ENCODE data around the gene DLG2.

Gene DLG2

DNA sequence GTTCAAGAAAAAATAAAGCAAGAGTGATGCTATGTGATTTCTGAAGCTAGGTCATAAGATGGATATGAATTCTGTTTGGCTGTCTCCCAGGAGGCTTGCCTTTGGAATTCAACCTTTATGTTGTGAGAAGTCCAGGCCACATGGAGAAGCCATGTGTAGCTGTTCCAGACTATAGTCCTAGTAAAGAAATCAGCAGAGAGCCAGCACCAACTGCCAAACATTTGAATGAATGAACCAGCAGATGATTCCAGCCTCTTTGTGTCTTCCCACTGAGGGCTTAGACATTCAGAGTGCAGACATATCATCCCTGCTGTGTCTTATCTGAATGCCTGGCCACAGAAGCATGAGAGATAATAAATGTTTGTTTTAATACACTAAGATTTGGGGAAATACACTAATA, 1150.6 kb downstream of the DLG2 start:
- no peaks in the 10 kb centered on the region for H3K9me3 ChIP-seq (ENCODE audit: control insufficient read depth, low read length)
- no peaks in the 10 kb centered on the region for H3K4me1 ChIP-seq (ENCODE audit: control insufficient read depth, insufficient read depth, low read length, poor library complexity, severe bottlenecking)
- no peak overlapping the region for H3K27ac ChIP-seq (ENCODE audit: insufficient read depth, low read length, poor library complexity, severe bottlenecking)
- H3K27me3 ChIP-seq (replicated peaks; ENCODE audit: control insufficient read depth, insufficient read depth, low read length, poor library complexity, severe bottlenecking): no peaks in the 10 kb centered on the region
- H3K4me3 ChIP-seq (ENCODE audit: insufficient read depth, low read depth, low read length, poor library complexity, severe bottlenecking): no peak overlapping the region
- DNase-seq: no peak
- H3K36me3 ChIP-seq (ENCODE audit: control insufficient read depth, insufficient read depth, low read length): no peaks in the 10 kb centered on the region

DNA sequence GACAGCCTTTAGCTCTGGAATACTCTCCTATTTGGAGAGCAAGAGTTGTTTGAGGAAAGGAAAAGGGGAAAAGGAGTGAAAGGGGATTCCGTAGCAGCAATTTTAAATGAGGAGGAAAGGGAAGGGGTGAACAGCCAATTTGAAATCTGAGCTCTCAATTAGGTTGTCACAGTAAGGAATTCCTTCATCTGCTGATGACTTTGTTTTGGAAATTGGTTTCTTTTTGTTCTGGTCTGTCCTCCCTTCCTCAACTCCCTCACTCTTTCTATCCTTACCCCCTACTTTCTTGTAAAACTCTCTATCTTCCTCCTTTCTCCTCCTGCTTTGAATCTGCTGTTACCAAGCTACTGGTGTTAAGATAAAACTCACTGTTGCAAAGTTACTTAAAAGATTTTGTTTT, 1155.6 kb downstream of the DLG2 start:
- Histone ChIP-seq H3K9me3 (ENCODE audit: control insufficient read depth, low read length) (no peaks in the 10 kb centered on the region), H3K4me1 (ENCODE audit: control insufficient read depth, insufficient read depth, low read length, poor library complexity, severe bottlenecking) (no peaks in the 10 kb centered on the region), H3K27ac (ENCODE audit: insufficient read depth, low read length, poor library complexity, severe bottlenecking) (no peak overlapping the region), H3K4me3 (ENCODE audit: insufficient read depth, low read depth, low read length, poor library complexity, severe bottlenecking) (no peak overlapping the region), H3K27me3 (replicated peaks; ENCODE audit: control insufficient read depth, insufficient read depth, low read length, poor library complexity, severe bottlenecking) (no peaks in the 10 kb centered on the region), H3K36me3 (ENCODE audit: control insufficient read depth, insufficient read depth, low read length) (no peaks in the 10 kb centered on the region)
- DNase-seq: no peak

DNA sequence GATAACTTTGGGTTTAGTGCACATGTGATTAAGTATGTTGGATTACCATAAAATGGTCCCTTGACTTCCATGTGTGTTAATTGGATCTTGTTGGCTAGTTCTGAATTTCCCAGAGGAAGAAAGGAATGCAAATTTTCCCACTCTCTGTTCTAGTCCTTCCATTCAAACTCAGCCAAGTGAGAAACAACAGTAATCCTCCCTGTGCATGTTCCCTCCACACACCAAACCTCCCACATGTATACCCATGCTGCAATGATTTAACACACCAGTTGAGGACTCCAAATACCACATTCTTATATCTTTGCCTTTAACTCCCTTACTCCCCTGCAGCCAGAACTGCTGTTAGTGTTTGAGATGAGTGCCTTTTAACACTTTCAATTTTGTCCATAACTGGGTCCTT, 1158.9 kb downstream of the DLG2 start:
- no peaks in the 10 kb centered on the region for H3K9me3 ChIP-seq (ENCODE audit: control insufficient read depth, low read length)
- no peak overlapping the region for H3K27ac ChIP-seq (ENCODE audit: insufficient read depth, low read length, poor library complexity, severe bottlenecking)
- H3K4me1 ChIP-seq (ENCODE audit: control insufficient read depth, insufficient read depth, low read length, poor library complexity, severe bottlenecking): no peaks in the 10 kb centered on the region
- H3K36me3 ChIP-seq (ENCODE audit: control insufficient read depth, insufficient read depth, low read length): no peaks in the 10 kb centered on the region
- no peak for DNase-seq
- no peak overlapping the region for H3K4me3 ChIP-seq (ENCODE audit: insufficient read depth, low read depth, low read length, poor library complexity, severe bottlenecking)
- no peaks in the 10 kb centered on the region for H3K27me3 ChIP-seq (replicated peaks; ENCODE audit: control insufficient read depth, insufficient read depth, low read length, poor library complexity, severe bottlenecking)

DNA sequence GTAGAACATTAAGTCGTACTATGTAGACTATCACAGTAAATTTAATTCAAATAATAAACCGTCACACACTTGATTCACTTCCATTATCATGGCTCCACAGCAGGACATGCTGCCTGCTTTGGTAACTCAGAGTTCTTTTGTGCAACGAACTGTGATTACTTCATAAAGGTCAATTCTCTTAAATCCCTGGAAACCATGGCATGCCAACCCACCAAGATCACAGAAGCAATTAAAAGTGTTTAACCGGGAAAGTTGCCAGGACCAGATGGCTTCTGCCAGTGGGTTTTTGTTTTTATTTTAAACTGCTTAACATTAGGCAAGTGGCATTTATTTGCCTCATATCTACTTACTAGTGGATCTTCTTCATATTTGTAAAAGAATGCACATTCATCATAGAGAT, 1162.1 kb downstream of the DLG2 start:
- DNase-seq: no peak
- H3K27me3 ChIP-seq (replicated peaks; ENCODE audit: control insufficient read depth, insufficient read depth, low read length, poor library complexity, severe bottlenecking): no peaks in the 10 kb centered on the region
- no peaks in the 10 kb centered on the region for H3K36me3 ChIP-seq (ENCODE audit: control insufficient read depth, insufficient read depth, low read length)
- H3K27ac ChIP-seq (ENCODE audit: insufficient read depth, low read length, poor library complexity, severe bottlenecking): no peak overlapping the region
- H3K9me3 ChIP-seq (ENCODE audit: control insufficient read depth, low read length): no peaks in the 10 kb centered on the region
- H3K4me1 ChIP-seq (ENCODE audit: control insufficient read depth, insufficient read depth, low read length, poor library complexity, severe bottlenecking): no peaks in the 10 kb centered on the region
- no peak overlapping the region for H3K4me3 ChIP-seq (ENCODE audit: insufficient read depth, low read depth, low read length, poor library complexity, severe bottlenecking)

DNA sequence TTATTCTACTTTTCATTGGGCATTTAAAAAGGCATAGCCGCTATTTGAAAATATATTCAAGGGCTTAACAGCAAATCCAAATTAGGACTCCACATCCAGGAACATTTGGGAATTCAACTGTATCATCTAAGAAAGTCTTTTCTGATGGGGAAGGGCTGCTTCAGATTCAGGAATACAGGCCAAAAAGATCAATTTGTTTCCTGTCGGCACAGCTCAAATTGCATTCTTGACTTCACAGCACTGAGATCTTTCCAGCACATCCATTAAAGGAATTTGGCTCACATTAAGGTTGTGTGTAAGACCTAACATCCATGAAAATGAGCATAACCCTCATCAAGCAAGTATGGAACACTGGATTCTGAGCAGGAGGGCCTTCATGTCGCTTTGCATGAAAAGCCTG, 1171.5 kb downstream of the DLG2 start:
- H3K27ac ChIP-seq (ENCODE audit: insufficient read depth, low read length, poor library complexity, severe bottlenecking): no peak overlapping the region
- no peak for DNase-seq

DNA sequence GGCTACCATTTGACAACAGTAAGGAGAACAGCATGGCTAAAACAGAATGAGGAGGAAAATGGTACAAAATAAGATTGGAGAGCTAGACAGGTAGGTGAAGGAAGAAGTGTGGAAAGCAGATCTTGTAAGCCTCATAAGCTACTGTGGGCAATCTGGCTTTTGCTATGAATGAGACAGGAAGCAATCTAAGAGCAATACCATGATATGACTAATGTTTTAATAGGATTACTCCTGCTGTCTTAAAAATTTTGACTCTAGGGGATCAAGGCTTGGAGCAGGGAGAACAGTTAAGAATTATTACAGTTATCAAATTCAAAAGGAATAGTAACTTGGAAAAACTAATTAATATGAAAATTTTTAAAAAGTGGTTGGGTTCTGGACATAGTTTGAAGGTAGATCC, 1174.9 kb downstream of the DLG2 start:
- Histone ChIP-seq H3K4me1 (ENCODE audit: control insufficient read depth, insufficient read depth, low read length, poor library complexity, severe bottlenecking) (no peaks in the 10 kb centered on the region), H3K9me3 (ENCODE audit: control insufficient read depth, low read length) (no peaks in the 10 kb centered on the region), H3K27ac (ENCODE audit: insufficient read depth, low read length, poor library complexity, severe bottlenecking) (no peak overlapping the region), H3K36me3 (ENCODE audit: control insufficient read depth, insufficient read depth, low read length) (no peaks in the 10 kb centered on the region), H3K27me3 (replicated peaks; ENCODE audit: control insufficient read depth, insufficient read depth, low read length, poor library complexity, severe bottlenecking) (no peaks in the 10 kb centered on the region), H3K4me3 (ENCODE audit: insufficient read depth, low read depth, low read length, poor library complexity, severe bottlenecking) (no peak overlapping the region)
- no peak for DNase-seq

More for the DNA sequence above, 1171.5 kb downstream of the DLG2 start:
- Histone ChIP-seq H3K36me3 (ENCODE audit: control insufficient read depth, insufficient read depth, low read length) (no peaks in the 10 kb centered on the region), H3K9me3 (ENCODE audit: control insufficient read depth, low read length) (no peaks in the 10 kb centered on the region), H3K27me3 (replicated peaks; ENCODE audit: control insufficient read depth, insufficient read depth, low read length, poor library complexity, severe bottlenecking) (no peaks in the 10 kb centered on the region), H3K4me1 (ENCODE audit: control insufficient read depth, insufficient read depth, low read length, poor library complexity, severe bottlenecking) (no peaks in the 10 kb centered on the region), H3K4me3 (ENCODE audit: insufficient read depth, low read depth, low read length, poor library complexity, severe bottlenecking) (no peak overlapping the region)

DNA sequence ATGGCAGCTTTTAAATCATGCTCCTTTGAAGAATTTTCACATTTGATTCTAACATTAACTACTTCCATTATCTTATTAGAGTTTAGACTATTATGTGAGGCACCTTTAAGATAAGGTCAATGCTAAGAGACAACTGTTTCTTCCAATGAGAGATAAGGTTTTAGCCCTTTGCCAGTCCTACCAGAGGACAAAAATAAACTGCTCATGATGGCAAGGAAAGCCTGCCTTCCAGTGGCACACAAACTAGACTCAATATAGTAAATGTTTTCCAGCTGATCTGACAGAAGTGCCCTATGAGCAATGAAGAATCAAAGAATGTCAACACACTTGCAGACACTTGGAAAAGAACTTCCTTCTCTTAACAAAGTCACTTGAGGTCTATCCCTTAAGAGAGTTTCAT, 1188.6 kb downstream of the DLG2 start:
- no peaks in the 10 kb centered on the region for H3K36me3 ChIP-seq (ENCODE audit: control insufficient read depth, insufficient read depth, low read length)
- no peaks in the 10 kb centered on the region for H3K4me1 ChIP-seq (ENCODE audit: control insufficient read depth, insufficient read depth, low read length, poor library complexity, severe bottlenecking)
- H3K9me3 ChIP-seq (ENCODE audit: control insufficient read depth, low read length): no peaks in the 10 kb centered on the region
- no peak for DNase-seq
- no peak overlapping the region for H3K4me3 ChIP-seq (ENCODE audit: insufficient read depth, low read depth, low read length, poor library complexity, severe bottlenecking)
- H3K27ac ChIP-seq (ENCODE audit: insufficient read depth, low read length, poor library complexity, severe bottlenecking): no peak overlapping the region
- no peaks in the 10 kb centered on the region for H3K27me3 ChIP-seq (replicated peaks; ENCODE audit: control insufficient read depth, insufficient read depth, low read length, poor library complexity, severe bottlenecking)

DNA sequence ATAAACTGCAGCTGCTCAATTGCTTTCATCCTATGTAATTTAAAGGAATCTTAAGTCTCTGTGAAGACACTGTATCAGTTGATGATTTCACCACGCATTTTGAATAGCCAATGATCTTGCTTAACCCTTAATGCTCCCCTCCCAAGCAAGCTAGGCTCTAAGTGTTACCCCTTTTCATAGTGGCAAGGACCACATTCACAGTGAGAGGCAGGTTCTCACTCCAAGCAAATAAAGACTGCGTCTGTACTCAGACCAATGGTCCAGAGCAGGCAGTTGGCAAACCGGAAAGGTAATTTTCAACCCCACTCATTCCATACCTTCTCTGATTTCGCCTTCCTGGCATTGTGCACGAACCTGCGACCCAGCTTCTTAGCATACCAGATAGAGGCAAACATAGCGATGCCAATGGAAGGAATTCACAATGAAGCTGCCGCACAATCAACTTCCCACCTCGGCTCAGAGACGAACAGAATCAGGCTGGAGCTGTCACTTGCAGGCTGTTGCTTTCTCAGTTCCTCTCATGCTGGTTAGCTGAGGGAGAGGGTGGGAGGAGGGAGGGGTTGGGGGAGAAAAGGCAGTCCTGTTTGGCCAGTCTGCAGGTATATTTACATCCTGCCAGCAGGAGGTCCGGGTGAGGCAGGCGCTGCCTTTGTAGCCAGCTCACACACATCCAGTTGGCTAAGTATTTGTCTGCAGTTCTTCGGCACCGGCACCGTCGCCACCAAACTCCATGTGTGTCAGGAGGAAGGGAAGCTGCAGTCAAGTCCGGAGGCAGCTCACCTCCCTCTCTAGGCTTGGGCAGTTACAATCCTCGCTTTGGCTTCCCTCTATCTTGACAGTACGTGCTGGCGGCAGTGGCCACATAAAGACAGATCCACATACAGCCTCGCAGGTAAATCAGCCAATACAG, 1189.8 kb downstream of the DLG2 start:
- H3K4me1 ChIP-seq (ENCODE audit: control insufficient read depth, insufficient read depth, low read length, poor library complexity, severe bottlenecking): no peaks in the 10 kb centered on the region
- H3K9me3 ChIP-seq (ENCODE audit: control insufficient read depth, low read length): no peaks in the 10 kb centered on the region
- no peaks in the 10 kb centered on the region for H3K27me3 ChIP-seq (replicated peaks; ENCODE audit: control insufficient read depth, insufficient read depth, low read length, poor library complexity, severe bottlenecking)
- H3K4me3 ChIP-seq (ENCODE audit: insufficient read depth, low read depth, low read length, poor library complexity, severe bottlenecking): no peak overlapping the region
- H3K27ac ChIP-seq (ENCODE audit: insufficient read depth, low read length, poor library complexity, severe bottlenecking): no peak overlapping the region
- no peaks in the 10 kb centered on the region for H3K36me3 ChIP-seq (ENCODE audit: control insufficient read depth, insufficient read depth, low read length)
- no peak for DNase-seq

DNA sequence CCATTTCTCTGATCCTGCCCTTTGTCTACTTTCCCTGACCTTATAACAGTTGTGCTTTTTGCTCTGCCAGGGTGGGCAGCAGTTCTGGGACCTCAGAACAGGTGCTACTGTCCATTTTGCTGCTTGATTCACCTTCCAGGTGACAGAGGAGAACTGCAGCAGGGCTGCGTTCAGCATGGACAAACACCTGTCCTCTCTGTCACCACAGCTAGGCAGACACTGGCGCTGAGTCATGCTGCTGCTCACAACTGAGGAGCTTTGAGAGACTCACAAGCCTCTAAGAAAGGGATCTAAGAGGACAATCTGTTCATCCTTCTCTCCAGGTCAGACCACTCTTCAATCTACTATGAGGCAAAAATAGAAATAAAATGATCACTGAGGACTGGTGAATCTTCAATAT, 1196.5 kb downstream of the DLG2 start:
- Histone ChIP-seq H3K4me3 (ENCODE audit: insufficient read depth, low read depth, low read length, poor library complexity, severe bottlenecking) (no peak overlapping the region), H3K4me1 (ENCODE audit: control insufficient read depth, insufficient read depth, low read length, poor library complexity, severe bottlenecking) (no peaks in the 10 kb centered on the region), H3K36me3 (ENCODE audit: control insufficient read depth, insufficient read depth, low read length) (no peaks in the 10 kb centered on the region), H3K27me3 (replicated peaks; ENCODE audit: control insufficient read depth, insufficient read depth, low read length, poor library complexity, severe bottlenecking) (no peaks in the 10 kb centered on the region), H3K27ac (ENCODE audit: insufficient read depth, low read length, poor library complexity, severe bottlenecking) (no peak overlapping the region), H3K9me3 (ENCODE audit: control insufficient read depth, low read length) (no peaks in the 10 kb centered on the region)
- DNase-seq: no peak

DNA sequence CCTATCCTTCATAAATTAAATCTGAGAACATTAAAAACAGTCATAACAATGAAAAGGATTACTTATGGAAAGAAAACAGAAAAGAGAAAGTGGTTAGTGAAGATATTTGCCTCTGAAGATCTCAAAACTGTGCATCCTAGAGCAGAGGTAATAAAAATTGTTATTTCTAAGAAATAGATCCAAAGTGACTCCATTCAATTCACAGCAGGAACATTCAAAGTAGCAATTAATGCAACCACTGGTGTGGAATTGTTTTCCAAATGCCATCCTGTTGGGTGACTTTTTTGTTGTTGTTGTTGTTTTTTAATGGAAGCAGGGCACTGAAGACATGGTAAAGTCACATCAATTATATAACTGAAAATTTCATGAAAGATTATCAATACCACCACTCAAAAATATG, 1201.5 kb downstream of the DLG2 start:
- H3K9me3 ChIP-seq (ENCODE audit: control insufficient read depth, low read length): no peaks in the 10 kb centered on the region
- no peaks in the 10 kb centered on the region for H3K36me3 ChIP-seq (ENCODE audit: control insufficient read depth, insufficient read depth, low read length)
- H3K27ac ChIP-seq (ENCODE audit: insufficient read depth, low read length, poor library complexity, severe bottlenecking): no peak overlapping the region
- no peaks in the 10 kb centered on the region for H3K27me3 ChIP-seq (replicated peaks; ENCODE audit: control insufficient read depth, insufficient read depth, low read length, poor library complexity, severe bottlenecking)
- H3K4me1 ChIP-seq (ENCODE audit: control insufficient read depth, insufficient read depth, low read length, poor library complexity, severe bottlenecking): no peaks in the 10 kb centered on the region
- no peak for DNase-seq
- no peak overlapping the region for H3K4me3 ChIP-seq (ENCODE audit: insufficient read depth, low read depth, low read length, poor library complexity, severe bottlenecking)

All from effector memory CD4-positive, alpha-beta T cell (primary cell).